ENCODE results near the gene TULP1.

TULP1 gene

GRCh38 chr6:35484921-35485392, 27.7 kb downstream of the TULP1 start:
- Histone ChIP-seq H2AK5ac (ENCODE audit: low read length, severe bottlenecking) (peak overlapping the region; percentile 94), H3K4me1 (ENCODE audit: control insufficient read depth, insufficient read depth, low read depth, low read length) (peaks cover 58% of the 10 kb centered on the region), H2BK12ac (ENCODE audit: low read length in 2 of 2) (peak overlapping the region; percentile 93), H3K4me2 (ENCODE audit: low read length, poor library complexity, severe bottlenecking) (no peak overlapping the region), H3K23ac (ENCODE audit: low read length in 2 of 2) (no peak overlapping the region), H2AFZ (ENCODE audit: low read depth, low read length) (no peak overlapping the region), H3K4ac (ENCODE audit: low read depth in 1 of 2, low read length in 2 of 2) (peak overlapping the region; percentile 20 to 26), H2BK15ac (ENCODE audit: low read depth, poor library complexity, severe bottlenecking) (peak overlapping the region; percentile 29), H3K9me3 (ENCODE audit: control insufficient read depth, low read length) (no peaks in the 10 kb centered on the region), H4K91ac (ENCODE audit: low read length) (peak overlapping the region; percentile 44), H3K4me3 (ENCODE audit: insufficient read depth in 1 of 2, low read depth in 1 of 2, low read length in 2 of 2) (no peak overlapping the region), H3K14ac (ENCODE audit: low read length in 2 of 2) (peak overlapping the region in 1 of 2 experiments; percentile 92), H3K27ac (ENCODE audit: low read length, poor library complexity, severe bottlenecking) (peak overlapping the region; percentile 82), H3K79me1 (replicated peaks; ENCODE audit: low read length, poor library complexity, severe bottlenecking) (peaks cover 42% of the 10 kb centered on the region), H3K36me3 (ENCODE audit: control insufficient read depth in 1 of 2, insufficient read depth in 2 of 2, low read depth in 1 of 2, low read length in 2 of 2) (peaks cover 43 to 58% of the 10 kb centered on the region in 2 experiments), H2BK120ac (ENCODE audit: low read depth, low read length) (no peak overlapping the region), H3K18ac (ENCODE audit: low read depth in 1 of 2, low read length in 2 of 2) (peak overlapping the region; percentile 56 to 96), H3K9ac (ENCODE audit: low read length) (peak overlapping the region; percentile 63), H3K27me3 (ENCODE audit: control insufficient read depth in 1 of 2, insufficient read depth in 1 of 2, low read length in 2 of 2) (no peaks in the 10 kb centered on the region), H4K8ac (ENCODE audit: low read length) (peak overlapping the region; percentile 83), H2BK5ac (ENCODE audit: low read depth, low read length, poor library complexity, severe bottlenecking) (peak overlapping the region; percentile 51)
- no peak for DNase-seq
- WGBS: 58% methylated on average over 6 of the region's 7 CpGs

- H3K27ac ChIP-seq (ENCODE audit: low read length, poor library complexity, severe bottlenecking): no peak overlapping the region
- peaks cover 52% of the 10 kb centered on the region for H3K4me1 ChIP-seq (ENCODE audit: control insufficient read depth, insufficient read depth, low read depth, low read length)
- H2BK15ac ChIP-seq (ENCODE audit: low read depth, poor library complexity, severe bottlenecking): peak overlapping the region; percentile 53
- no peaks in the 10 kb centered on the region for H3K9me3 ChIP-seq (ENCODE audit: control insufficient read depth, low read length)
- peak overlapping the region in 1 of 2 experiments; percentile 35 for H3K18ac ChIP-seq (ENCODE audit: low read depth in 1 of 2, low read length in 2 of 2)
- no peak overlapping the region for H3K14ac ChIP-seq (ENCODE audit: low read length in 2 of 2)
- peak overlapping the region; percentile 54 for H2AK5ac ChIP-seq (ENCODE audit: low read length, severe bottlenecking)
- peaks cover 46% of the 10 kb centered on the region for H3K79me1 ChIP-seq (replicated peaks; ENCODE audit: low read length, poor library complexity, severe bottlenecking)
- 96% methylated on average over 11 of the region's 13 CpGs for WGBS
- no peak overlapping the region for H2BK5ac ChIP-seq (ENCODE audit: low read depth, low read length, poor library complexity, severe bottlenecking)
- H3K36me3 ChIP-seq (ENCODE audit: control insufficient read depth in 1 of 2, insufficient read depth in 2 of 2, low read depth in 1 of 2, low read length in 2 of 2): peaks cover 52 to 67% of the 10 kb centered on the region in 2 experiments
- DNase-seq: no peak
- H2BK120ac ChIP-seq (ENCODE audit: low read depth, low read length): no peak overlapping the region
- no peak overlapping the region for H2AFZ ChIP-seq (ENCODE audit: low read depth, low read length)
- H4K91ac ChIP-seq (ENCODE audit: low read length): no peak overlapping the region
- H2BK12ac ChIP-seq (ENCODE audit: low read length in 2 of 2): peak overlapping the region in 1 of 2 experiments; percentile 37
- no peak overlapping the region for H3K23ac ChIP-seq (ENCODE audit: low read length in 2 of 2)
- H3K27me3 ChIP-seq (ENCODE audit: control insufficient read depth in 1 of 2, insufficient read depth in 1 of 2, low read length in 2 of 2): no peaks in the 10 kb centered on the region
- H3K4me3 ChIP-seq (ENCODE audit: insufficient read depth in 1 of 2, low read depth in 1 of 2, low read length in 2 of 2): no peak overlapping the region
- no peak overlapping the region for H4K8ac ChIP-seq (ENCODE audit: low read length)
- H3K9ac ChIP-seq (ENCODE audit: low read length): peak overlapping the region; percentile 63
- peak overlapping the region in 1 of 2 experiments; percentile 26 for H3K4ac ChIP-seq (ENCODE audit: low read depth in 1 of 2, low read length in 2 of 2)
- H3K4me2 ChIP-seq (ENCODE audit: low read length, poor library complexity, severe bottlenecking): no peak overlapping the region
These were observed 28.6 kb downstream of the TULP1 start for GRCh38 chr6:35483893-35484645.

GRCh38 chr6:35483490-35483889, 29.2 kb downstream of the TULP1 start:
- 94% methylated on average over 3 of the region's 3 CpGs for WGBS
- Histone ChIP-seq H4K91ac (ENCODE audit: low read length) (no peak overlapping the region), H3K9ac (ENCODE audit: low read length) (no peak overlapping the region)

GRCh38 chr6:35483062-35483461, 29.6 kb downstream of the TULP1 start:
- Histone ChIP-seq H3K27ac (ENCODE audit: low read length, poor library complexity, severe bottlenecking) (no peak overlapping the region), H3K14ac (ENCODE audit: low read length in 2 of 2) (no peak overlapping the region), H3K79me1 (replicated peaks; ENCODE audit: low read length, poor library complexity, severe bottlenecking) (peaks cover 46% of the 10 kb centered on the region), H2AFZ (ENCODE audit: low read depth, low read length) (no peak overlapping the region), H4K8ac (ENCODE audit: low read length) (peak overlapping the region; percentile 7), H3K23ac (ENCODE audit: low read length in 2 of 2) (peak overlapping the region in 1 of 2 experiments; percentile 43), H3K36me3 (ENCODE audit: control insufficient read depth in 1 of 2, insufficient read depth in 2 of 2, low read depth in 1 of 2, low read length in 2 of 2) (peaks cover 60 to 75% of the 10 kb centered on the region in 2 experiments), H2BK120ac (ENCODE audit: low read depth, low read length) (no peak overlapping the region), H3K4me3 (ENCODE audit: insufficient read depth in 1 of 2, low read depth in 1 of 2, low read length in 2 of 2) (no peak overlapping the region), H2AK5ac (ENCODE audit: low read length, severe bottlenecking) (peak overlapping the region; percentile 27), H3K4ac (ENCODE audit: low read depth in 1 of 2, low read length in 2 of 2) (no peak overlapping the region), H2BK5ac (ENCODE audit: low read depth, low read length, poor library complexity, severe bottlenecking) (no peak overlapping the region), H3K9me3 (ENCODE audit: control insufficient read depth, low read length) (no peaks in the 10 kb centered on the region), H3K4me2 (ENCODE audit: low read length, poor library complexity, severe bottlenecking) (no peak overlapping the region), H3K18ac (ENCODE audit: low read depth in 1 of 2, low read length in 2 of 2) (no peak overlapping the region), H3K4me1 (ENCODE audit: control insufficient read depth, insufficient read depth, low read depth, low read length) (peaks cover 46% of the 10 kb centered on the region), H2BK12ac (ENCODE audit: low read length in 2 of 2) (no peak overlapping the region), H2BK15ac (ENCODE audit: low read depth, poor library complexity, severe bottlenecking) (no peak overlapping the region), H4K91ac (ENCODE audit: low read length) (no peak overlapping the region), H3K27me3 (ENCODE audit: control insufficient read depth in 1 of 2, insufficient read depth in 1 of 2, low read length in 2 of 2) (no peaks in the 10 kb centered on the region), H3K9ac (ENCODE audit: low read length) (no peak overlapping the region)
- 100% methylated on average over 4 of the region's 4 CpGs for WGBS
- no peak for DNase-seq

More at GRCh38 chr6:35483490-35483889, 29.2 kb downstream of the TULP1 start:
- Histone ChIP-seq H3K23ac (ENCODE audit: low read length in 2 of 2) (peak overlapping the region in 1 of 2 experiments; percentile 43), H4K8ac (ENCODE audit: low read length) (peak overlapping the region; percentile 7), H3K27ac (ENCODE audit: low read length, poor library complexity, severe bottlenecking) (no peak overlapping the region), H3K9me3 (ENCODE audit: control insufficient read depth, low read length) (no peaks in the 10 kb centered on the region), H2BK12ac (ENCODE audit: low read length in 2 of 2) (no peak overlapping the region), H3K36me3 (ENCODE audit: control insufficient read depth in 1 of 2, insufficient read depth in 2 of 2, low read depth in 1 of 2, low read length in 2 of 2) (peaks cover 56 to 70% of the 10 kb centered on the region in 2 experiments), H3K4ac (ENCODE audit: low read depth in 1 of 2, low read length in 2 of 2) (no peak overlapping the region), H2BK5ac (ENCODE audit: low read depth, low read length, poor library complexity, severe bottlenecking) (no peak overlapping the region), H3K4me3 (ENCODE audit: insufficient read depth in 1 of 2, low read depth in 1 of 2, low read length in 2 of 2) (no peak overlapping the region), H3K4me2 (ENCODE audit: low read length, poor library complexity, severe bottlenecking) (no peak overlapping the region), H2BK15ac (ENCODE audit: low read depth, poor library complexity, severe bottlenecking) (no peak overlapping the region), H3K79me1 (replicated peaks; ENCODE audit: low read length, poor library complexity, severe bottlenecking) (peaks cover 46% of the 10 kb centered on the region), H3K27me3 (ENCODE audit: control insufficient read depth in 1 of 2, insufficient read depth in 1 of 2, low read length in 2 of 2) (no peaks in the 10 kb centered on the region), H3K18ac (ENCODE audit: low read depth in 1 of 2, low read length in 2 of 2) (no peak overlapping the region), H2BK120ac (ENCODE audit: low read depth, low read length) (no peak overlapping the region), H3K14ac (ENCODE audit: low read length in 2 of 2) (no peak overlapping the region), H2AFZ (ENCODE audit: low read depth, low read length) (no peak overlapping the region), H2AK5ac (ENCODE audit: low read length, severe bottlenecking) (no peak overlapping the region), H3K4me1 (ENCODE audit: control insufficient read depth, insufficient read depth, low read depth, low read length) (peaks cover 51% of the 10 kb centered on the region)
- no peak for DNase-seq
